ENCODE measurements around the gene CHRDL1.

GRCh38 chrX:110665223-110666002, 130.2 kb downstream of the CHRDL1 start:
- TF ChIP-seq CTCF (IDR thresholded peaks at IDR 0.05) (no peak), POLR2A (IDR thresholded peaks at IDR 0.05) (no peak)
